Suppressor macrophage (primary cell): ENCODE measurements around the gene TRMT11.
"Not testable (repeated sequence)": the region's sequence is repeated elsewhere in the genome, so short reads cannot be mapped to it uniquely, and the experiment has no call there.

Experiments used
- DNase-seq, 4 experiments: peaks; one replicate each; pipeline ENCODE4 v3.0.0-alpha.2; 2020 to 2022

The TRMT11 gene

DNA sequence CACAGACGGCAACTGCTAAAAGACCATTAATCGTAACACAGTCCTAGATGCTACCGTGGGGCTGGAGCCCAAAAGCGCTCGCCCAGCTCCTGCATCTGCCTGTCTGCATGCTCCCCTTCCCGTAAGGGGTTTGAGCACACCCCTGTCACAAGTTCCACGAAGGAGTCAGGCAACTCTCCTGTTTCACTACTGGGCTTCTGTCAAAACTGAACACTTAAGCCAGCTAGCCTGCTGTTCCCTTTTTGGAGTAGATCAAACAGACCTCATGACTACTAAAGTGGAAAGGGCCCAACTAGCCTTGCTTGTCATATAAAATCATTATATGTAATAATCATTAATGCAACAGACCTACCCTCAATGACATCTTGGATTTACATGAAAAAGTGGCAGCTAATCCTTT is 61.3 kb downstream of the TRMT11 start:
- no peak for DNase-seq

DNA sequence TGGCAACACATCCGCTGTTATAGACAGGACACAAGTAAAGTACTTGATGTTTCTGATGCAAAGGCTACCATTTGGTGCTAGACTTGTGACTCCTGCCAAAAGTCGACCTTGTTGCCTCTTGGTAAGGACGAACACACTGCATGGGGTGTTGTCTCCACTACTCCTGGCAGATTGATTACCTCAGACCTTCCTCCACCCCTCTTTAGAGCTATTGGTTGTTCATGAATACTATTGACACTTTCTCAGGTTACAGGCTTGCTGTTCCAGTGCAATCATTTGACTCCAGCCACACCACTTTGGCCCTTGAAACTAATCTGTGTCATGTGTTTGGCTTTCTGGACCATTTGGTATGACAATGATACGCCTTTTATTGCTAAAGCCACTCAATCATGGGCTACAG is 62.3 kb downstream of the TRMT11 start:
- DNase-seq = no peak

GRCh38 chr6:126050795-126051194 is 64.5 kb downstream of the TRMT11 start:
- DNase-seq = no peak

GRCh38 chr6:126051791-126052190 is 65.5 kb downstream of the TRMT11 start:
- DNase-seq = no peak

- DNase-seq = no peak
These were observed 66.1 kb downstream of the TRMT11 start for GRCh38 chr6:126052485-126052884.

GRCh38 chr6:126054258-126054702 is 67.9 kb downstream of the TRMT11 start:
- DNase-seq = no peak

- no peak for DNase-seq
These were observed 68.5 kb downstream of the TRMT11 start for GRCh38 chr6:126054802-126055201.

GRCh38 chr6:126055449-126055848 is 69.1 kb downstream of the TRMT11 start:
- DNase-seq = no peak

DNA sequence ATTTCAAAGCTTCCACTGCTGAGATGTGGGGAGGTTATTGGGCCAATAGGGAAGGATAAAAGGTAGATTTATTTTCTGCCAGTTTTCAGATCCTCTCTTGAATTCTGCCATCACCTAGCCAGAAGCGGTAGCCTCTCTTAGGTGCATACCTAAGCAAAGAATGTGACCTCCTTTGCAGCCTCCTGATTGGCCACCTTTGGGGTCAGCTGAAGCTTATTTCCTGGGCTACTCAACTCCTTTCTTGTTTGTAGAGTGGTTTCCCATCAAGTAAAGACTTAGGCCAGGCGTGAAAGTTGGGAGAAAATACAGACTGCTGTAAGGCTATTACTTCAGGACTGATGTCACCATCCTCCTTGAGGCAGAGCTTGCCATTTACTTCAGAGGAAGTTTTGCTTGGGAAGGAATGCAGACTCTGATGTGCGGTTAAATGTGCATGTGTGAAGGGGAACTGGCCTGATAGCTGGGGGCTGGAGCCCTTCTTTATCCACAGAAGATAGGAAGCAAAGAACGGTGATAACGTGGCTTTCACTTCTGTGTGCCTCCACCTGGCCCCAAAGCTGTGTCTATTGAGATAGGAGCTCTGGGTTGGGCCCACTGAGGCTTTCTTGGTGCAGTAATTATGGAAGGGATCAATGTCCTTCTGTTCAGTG is 70.1 kb downstream of the TRMT11 start:
- no peak for DNase-seq

DNA sequence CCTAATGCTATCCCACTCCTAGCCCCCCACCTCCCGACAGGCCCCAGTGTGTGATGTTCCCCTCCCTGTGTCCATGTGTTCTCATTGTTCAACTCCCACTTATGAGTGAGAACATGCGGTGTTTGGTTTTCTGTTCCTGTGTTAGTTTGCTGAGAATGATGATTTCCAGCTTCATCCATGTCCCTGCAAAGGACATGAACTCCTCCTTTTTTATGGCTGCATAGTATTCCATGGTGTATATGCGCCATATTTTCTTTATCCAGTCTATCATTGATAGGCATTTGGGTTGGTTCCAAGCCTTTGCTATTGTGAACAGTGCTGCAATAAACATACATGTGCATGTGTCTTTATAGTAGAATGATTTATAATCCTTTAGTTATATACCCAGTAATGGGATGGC is 71.7 kb downstream of the TRMT11 start:
- DNase-seq = not testable (repeated sequence)

DNA sequence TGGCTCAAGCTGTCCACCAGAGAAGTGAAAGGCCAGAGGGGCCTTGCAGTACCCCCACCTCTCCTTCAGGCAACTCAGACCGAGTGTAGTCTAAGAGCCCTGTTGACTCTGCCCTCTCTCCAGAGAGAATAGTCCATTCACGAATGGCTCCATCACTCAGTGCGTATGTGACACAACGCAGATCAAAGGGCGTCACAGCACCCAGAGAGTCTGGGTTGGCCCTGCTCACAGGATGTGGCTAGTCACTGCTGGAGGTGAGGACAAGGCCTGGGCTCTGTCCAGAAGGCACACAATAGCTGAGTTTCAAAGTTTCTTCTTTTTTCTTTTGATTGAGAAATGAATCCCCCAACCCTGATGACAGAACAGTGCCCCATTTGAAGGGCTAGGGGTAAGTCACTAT is 74.1 kb downstream of the TRMT11 start:
- DNase-seq = no peak

DNA sequence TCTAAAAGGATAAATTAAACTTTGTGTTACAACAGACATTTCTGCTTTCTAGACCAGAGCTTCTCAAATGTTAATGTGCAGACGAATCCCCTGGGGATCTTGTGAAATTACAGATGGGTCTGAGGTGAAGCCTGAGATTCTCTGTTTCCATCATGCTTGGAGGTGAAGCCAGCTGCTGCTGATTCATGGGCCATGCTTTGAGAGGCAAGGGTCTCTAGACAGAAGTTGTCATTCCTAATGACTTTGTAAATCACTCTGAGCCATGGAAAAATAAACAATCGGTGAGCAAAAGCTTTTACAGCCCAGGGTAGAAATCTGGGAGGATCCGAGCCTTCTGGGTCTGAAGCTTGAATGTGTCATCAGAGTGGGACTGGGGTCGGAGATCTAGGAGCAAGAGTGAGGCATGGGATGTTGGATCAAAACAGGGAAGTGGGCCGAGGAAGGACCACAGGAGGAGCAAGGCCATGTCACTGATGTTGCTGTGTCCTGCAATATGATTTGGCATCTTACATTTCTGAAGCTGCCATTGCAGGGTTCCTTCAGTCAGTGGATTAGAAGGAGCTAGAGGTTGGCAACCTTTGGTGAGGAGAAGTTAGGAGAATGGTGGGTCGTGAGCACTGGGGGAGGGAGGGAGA is 77.3 kb downstream of the TRMT11 start:
- DNase-seq = no peak

- DNase-seq = no peak
These were observed 78.0 kb downstream of the TRMT11 start for GRCh38 chr6:126064257-126064747.

- DNase-seq = no peak
These were observed 78.5 kb downstream of the TRMT11 start for GRCh38 chr6:126064748-126065401.

DNA sequence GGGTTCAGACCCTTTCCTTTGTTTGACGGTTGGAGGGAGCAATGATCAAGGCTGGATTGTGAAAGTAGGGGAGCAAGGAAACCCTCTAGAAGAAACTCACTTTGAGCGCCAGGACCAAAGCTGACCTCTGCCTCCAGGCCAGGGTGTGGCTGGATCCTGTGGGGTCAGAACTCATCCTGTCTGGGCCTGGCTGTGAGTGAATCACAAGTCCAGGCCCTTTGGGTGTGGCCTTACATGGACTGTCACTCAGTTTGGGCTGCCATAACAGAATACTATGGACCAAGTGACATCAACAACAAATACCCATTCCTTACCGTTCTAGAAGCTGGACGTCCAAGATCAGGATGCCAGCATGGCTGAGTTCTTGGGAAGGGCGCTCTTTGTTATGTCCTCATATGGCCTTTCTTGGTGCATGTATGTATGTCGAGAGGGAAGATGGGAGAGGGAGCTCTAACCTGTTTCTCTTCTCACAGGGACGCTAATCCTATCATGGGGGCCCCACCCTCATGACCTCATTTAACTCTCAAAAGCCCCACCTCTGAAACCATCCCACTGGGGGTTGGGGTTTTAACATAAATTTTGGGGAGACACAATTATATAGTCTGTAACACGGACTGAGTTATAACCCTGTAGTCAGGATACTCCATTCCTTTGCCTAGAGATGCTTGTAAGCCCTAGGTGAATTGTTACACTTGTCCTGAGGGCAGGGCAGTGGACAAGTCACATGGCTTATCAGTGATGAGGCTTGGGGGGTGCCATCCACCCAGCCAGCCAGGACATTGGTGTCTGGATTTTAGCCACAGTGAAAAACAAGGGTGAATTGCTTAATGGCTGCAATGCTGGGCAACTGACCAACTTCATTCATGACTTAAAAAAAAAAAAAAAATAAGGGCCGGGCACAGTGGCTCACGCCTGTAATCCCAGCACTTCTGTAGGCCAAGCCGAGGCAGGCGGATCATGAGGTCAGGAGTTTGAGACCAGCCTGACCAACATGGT is 80.0 kb downstream of the TRMT11 start:
- DNase-seq = no peak

- DNase-seq = no peak
These were observed 80.7 kb downstream of the TRMT11 start for GRCh38 chr6:126067073-126067472.

DNA sequence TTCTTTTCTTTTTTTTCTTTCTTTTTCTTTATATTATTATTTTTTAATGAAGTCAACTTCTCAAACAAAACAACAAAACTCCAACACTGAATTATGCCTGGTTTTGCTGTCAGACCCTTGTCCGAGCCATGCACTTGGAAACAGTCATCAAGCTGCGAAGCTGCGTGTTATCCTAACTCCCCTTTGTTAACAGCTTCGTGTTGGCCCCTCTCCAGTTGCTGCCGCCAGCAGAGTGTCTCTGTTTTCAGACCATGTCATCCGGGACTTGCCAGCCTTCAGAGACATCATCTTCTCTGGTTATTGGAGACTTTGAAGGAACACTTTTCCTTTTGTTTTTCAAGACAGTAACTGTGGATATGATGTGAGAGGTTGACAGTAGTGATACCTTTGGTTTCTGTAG is 83.1 kb downstream of the TRMT11 start:
- DNase-seq = no peak

GRCh38 chr6:126071000-126071647 is 84.8 kb downstream of the TRMT11 start:
- no peak for DNase-seq

- DNase-seq = no peak
These were observed 85.8 kb downstream of the TRMT11 start for GRCh38 chr6:126072172-126072571.

- no peak for DNase-seq
These were observed 86.5 kb downstream of the TRMT11 start for GRCh38 chr6:126072834-126073233.

- no peak for DNase-seq
These were observed 89.2 kb downstream of the TRMT11 start for GRCh38 chr6:126075335-126076071.
